Osteoblast (primary cell): ENCODE data around the gene SMIM29. TPM values are rescaled to one million over a fixed set of nuclear protein-coding genes. Genes with fewer than 3 reads are reported as not detected.

Source experiments
- DNase-seq: peaks from one replicate; pipeline ENCODE4 v3.0.0; 2011; ENCODE audit warnings: low spot score, mixed read lengths; ENCODE audit not compliant: insufficient read length; ENCODE audit errors: missing footprints
- H2AFZ ChIP-seq: 2 replicates; pipeline ENCODE4 v1.6.0; 2011; ENCODE audit warnings: mild to moderate bottlenecking, low read length
- H3K27ac ChIP-seq: 2 replicates; pipeline ENCODE4 v1.5.1; 2011; ENCODE audit warnings: mild to moderate bottlenecking, low read depth, low read length, moderate library complexity
- H3K27me3 ChIP-seq: 2 replicates; pipeline ENCODE4 v1.6.0; 2012; ENCODE audit warnings: mild to moderate bottlenecking, control low read depth, inconsistent platforms, low read length, moderate library complexity; ENCODE audit not compliant: insufficient read depth
- H3K36me3 ChIP-seq: 2 replicates; pipeline ENCODE4 v1.5.1; 2011; ENCODE audit warnings: mild to moderate bottlenecking, low read length, control low read depth, moderate library complexity; ENCODE audit not compliant: insufficient read depth
- H3K4me1 ChIP-seq: 2 replicates; pipeline ENCODE4 v1.5.1; 2011; ENCODE audit warnings: mild to moderate bottlenecking, low read length, control low read depth, moderate library complexity; ENCODE audit not compliant: insufficient read depth
- H3K4me2 ChIP-seq: 2 replicates; pipeline ENCODE4 v1.6.0; 2011; ENCODE audit warnings: mild to moderate bottlenecking, low read length; ENCODE audit not compliant: insufficient read depth
- H3K4me3 ChIP-seq: fragments of 200-600 bp; sonication (generic); 3 replicates; pipeline ENCODE4 v1.5.1; 2012; ENCODE audit warnings: mild to moderate bottlenecking, low read length, inconsistent platforms; ENCODE audit not compliant: insufficient read depth
- H3K79me2 ChIP-seq: 2 replicates; pipeline ENCODE4 v1.6.0; 2012; ENCODE audit warnings: mild to moderate bottlenecking, low read length, control low read depth, inconsistent platforms; ENCODE audit not compliant: insufficient read depth
- H3K9me3 ChIP-seq: 2 replicates; pipeline ENCODE4 v1.5.1; 2011; ENCODE audit warnings: low read depth, low read length, control low read depth
- H4K20me1 ChIP-seq: 2 replicates; pipeline ENCODE4 v1.6.0; 2012; ENCODE audit warnings: mild to moderate bottlenecking, low read length, control low read depth; ENCODE audit not compliant: insufficient read depth
- total RNA-seq: library from RNA; depleted of rRNA; stranded (reverse); fragments of >200 nt; gene quantifications from 2 replicates; pipeline ENCODE4 v1.2.3, GENCODE V29; 2012
- TF ChIP-seq, protein P1 (sequence below): IDR thresholded peaks from 2 replicates; pipeline ENCODE4 v1.5.1; 2011; ENCODE audit warnings: mild to moderate bottlenecking, low read depth, low read length, moderate library complexity; ENCODE audit errors: extremely low read depth

Gene SMIM29
- total RNA-seq, 1 donor, result 35.1 TPM

DNA sequence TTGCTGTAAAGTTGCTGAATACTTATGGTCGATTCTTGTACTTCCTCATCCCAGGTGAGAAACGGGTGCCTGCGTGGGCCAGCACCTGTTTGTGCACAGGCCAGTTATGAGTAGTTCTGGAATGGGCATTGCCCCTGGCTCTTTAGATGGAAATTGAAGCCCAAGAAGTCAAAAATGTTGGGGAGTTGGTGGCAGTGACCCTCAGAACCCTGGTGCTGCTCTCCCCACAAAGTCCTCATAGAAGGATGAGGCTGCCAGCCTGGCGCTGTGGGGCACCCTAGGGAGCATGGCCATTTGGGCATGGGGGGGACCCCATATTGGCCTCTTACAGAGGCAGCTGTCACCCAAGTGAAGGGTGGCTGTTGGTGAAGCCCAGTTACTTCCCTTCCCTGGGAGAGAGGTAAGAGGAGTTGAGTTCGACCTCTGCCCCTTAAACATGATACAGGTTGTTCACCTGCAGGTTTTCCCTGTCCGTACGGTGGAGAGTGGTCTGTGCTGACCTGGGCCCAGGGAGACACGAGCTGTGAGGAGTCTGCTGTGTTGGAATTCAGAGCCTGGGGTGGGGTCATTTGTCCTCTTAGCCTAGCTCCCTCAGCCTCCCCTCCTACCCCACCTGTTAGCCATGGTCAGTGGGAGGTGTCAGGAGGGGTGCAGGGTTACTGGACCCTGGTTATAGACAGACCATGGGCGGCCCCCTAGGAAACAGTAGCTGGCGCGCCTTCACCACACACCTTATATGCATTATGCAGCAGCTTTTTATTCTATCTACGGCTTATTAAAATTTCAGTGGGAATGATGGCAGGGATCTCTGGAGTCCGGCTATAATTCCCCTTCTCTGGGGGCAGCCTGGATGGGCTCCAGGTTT lies 7.2 kb downstream of the SMIM29 start:
- no peaks in the 10 kb centered on the region for H3K27me3 ChIP-seq
- H3K36me3 ChIP-seq, result peaks cover 34% of the 10 kb centered on the region
- H3K79me2 ChIP-seq, result peaks cover 37% of the 10 kb centered on the region
- no peak overlapping the region for H3K27ac ChIP-seq
- no peaks in the 10 kb centered on the region for H3K9me3 ChIP-seq
- TF ChIP-seq, protein P1, sequence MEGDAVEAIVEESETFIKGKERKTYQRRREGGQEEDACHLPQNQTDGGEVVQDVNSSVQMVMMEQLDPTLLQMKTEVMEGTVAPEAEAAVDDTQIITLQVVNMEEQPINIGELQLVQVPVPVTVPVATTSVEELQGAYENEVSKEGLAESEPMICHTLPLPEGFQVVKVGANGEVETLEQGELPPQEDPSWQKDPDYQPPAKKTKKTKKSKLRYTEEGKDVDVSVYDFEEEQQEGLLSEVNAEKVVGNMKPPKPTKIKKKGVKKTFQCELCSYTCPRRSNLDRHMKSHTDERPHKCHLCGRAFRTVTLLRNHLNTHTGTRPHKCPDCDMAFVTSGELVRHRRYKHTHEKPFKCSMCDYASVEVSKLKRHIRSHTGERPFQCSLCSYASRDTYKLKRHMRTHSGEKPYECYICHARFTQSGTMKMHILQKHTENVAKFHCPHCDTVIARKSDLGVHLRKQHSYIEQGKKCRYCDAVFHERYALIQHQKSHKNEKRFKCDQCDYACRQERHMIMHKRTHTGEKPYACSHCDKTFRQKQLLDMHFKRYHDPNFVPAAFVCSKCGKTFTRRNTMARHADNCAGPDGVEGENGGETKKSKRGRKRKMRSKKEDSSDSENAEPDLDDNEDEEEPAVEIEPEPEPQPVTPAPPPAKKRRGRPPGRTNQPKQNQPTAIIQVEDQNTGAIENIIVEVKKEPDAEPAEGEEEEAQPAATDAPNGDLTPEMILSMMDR, result no peak
- no peak overlapping the region for H3K4me2 ChIP-seq
- H3K4me3 ChIP-seq, result no peak overlapping the region
- peak; percentile 77 for DNase-seq
- H3K4me1 ChIP-seq, result peaks cover 57% of the 10 kb centered on the region
- H2AFZ ChIP-seq, result no peak overlapping the region
- peaks cover 10% of the 10 kb centered on the region for H4K20me1 ChIP-seq

DNA sequence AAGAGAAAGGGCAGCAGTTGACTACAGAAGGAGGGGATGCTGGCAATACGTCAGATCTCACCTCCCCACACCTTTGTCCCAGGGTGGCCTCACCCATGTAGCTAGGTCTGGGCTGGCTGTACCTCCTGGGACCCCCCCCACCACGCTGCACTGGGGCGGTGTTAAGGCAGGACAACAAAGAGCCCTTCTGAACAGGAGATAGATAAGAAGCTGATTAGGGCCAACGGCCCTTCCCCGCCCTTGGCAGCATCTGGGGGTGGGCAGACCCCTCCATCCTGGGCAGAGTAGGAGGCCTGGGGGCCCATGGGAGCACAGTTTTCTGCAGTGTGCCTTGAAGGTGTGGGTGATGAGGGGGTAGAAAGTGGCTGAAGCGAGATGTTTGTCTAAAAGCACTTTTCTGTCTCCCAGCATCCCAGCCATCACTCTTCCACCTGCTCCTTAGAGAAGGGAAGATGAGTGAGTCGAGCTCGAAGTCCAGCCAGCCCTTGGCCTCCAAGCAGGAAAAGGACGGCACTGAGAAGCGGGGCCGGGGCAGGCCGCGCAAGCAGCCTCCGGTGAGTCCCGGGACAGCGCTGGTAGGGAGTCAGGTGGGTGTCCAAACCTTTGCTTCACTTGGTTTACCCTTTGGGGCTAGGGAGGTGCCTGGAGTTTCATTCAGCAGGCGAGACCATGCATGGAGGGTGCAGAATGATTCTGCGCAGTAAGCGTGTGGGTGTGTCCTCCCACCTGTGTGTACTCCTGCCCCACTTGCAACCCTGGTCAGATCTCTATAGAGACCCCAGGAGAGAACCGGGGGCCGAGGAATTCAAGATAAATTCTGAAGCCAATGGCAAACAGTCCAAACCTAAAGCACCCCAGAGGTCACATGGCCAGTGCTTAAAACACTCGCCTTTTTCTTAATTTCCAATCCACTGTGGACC lies 8.2 kb downstream of the SMIM29 start:
- TF ChIP-seq, protein P1, result no peak
- Histone ChIP-seq H3K4me2 (peak overlapping the region; percentile 82), H3K9me3 (no peaks in the 10 kb centered on the region), H3K4me1 (peaks cover 57% of the 10 kb centered on the region), H3K79me2 (peaks cover 37% of the 10 kb centered on the region), H3K27me3 (no peaks in the 10 kb centered on the region), H4K20me1 (peaks cover 10% of the 10 kb centered on the region), H3K27ac (peak overlapping the region; percentile 37), H3K4me3 (no peak overlapping the region), H2AFZ (no peak overlapping the region), H3K36me3 (peaks cover 30% of the 10 kb centered on the region)
- DNase-seq, result peak; percentile 58

DNA sequence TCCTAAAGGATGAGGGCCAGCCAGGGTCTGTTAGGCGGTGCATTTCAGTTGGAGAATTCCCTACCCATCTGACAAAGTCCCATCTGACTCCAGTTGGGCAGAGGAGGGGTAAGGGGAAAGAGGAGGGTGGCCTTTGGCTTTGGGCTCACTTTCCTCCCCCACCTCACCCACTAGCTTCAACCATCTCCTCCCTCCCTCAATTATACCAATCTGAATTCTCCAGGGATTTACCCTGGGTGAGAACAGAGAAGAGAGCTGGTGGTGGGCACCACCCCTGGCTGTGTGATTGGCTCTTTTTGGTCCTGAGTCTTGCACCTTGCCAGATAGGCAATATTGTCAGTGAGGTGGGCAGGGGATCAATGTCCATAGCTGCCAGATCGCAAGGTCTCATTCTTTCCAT lies 8.9 kb downstream of the SMIM29 start:
- Histone ChIP-seq H3K4me1 (peaks cover 56% of the 10 kb centered on the region), H4K20me1 (peaks cover 10% of the 10 kb centered on the region), H3K9me3 (no peaks in the 10 kb centered on the region), H2AFZ (no peak overlapping the region), H3K79me2 (peaks cover 37% of the 10 kb centered on the region), H3K27me3 (no peaks in the 10 kb centered on the region), H3K36me3 (peaks cover 30% of the 10 kb centered on the region), H3K4me3 (no peak overlapping the region), H3K4me2 (peak overlapping the region; percentile 82), H3K27ac (peak overlapping the region; percentile 37)
- TF ChIP-seq, protein P1, result no peak
- DNase-seq, result peak; percentile 66

DNA sequence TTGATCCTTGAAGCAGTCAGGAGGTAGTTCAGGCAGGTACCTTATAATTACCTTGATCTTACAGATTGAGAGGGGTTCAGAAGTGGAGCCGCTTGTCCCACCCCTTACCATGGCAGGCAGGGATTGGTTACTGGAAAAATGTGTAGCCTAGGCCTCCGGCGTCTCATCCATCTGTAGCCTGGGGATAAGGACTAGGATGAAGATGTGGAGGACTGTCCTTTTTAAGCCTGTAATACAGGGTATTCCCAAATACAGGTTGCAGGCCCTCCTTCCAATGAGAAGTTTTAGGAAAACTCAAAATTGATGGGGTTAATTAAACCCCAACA lies 9.3 kb downstream of the SMIM29 start:
- peaks cover 30% of the 10 kb centered on the region for H3K36me3 ChIP-seq
- no peaks in the 10 kb centered on the region for H3K27me3 ChIP-seq
- H3K9me3 ChIP-seq, result no peaks in the 10 kb centered on the region
- H3K4me2 ChIP-seq, result peak overlapping the region; percentile 82
- H3K4me1 ChIP-seq, result peaks cover 53% of the 10 kb centered on the region
- H3K4me3 ChIP-seq, result peak overlapping the region; percentile 7
- no peak overlapping the region for H2AFZ ChIP-seq
- peaks cover 37% of the 10 kb centered on the region for H3K79me2 ChIP-seq
- H3K27ac ChIP-seq, result no peak overlapping the region
- H4K20me1 ChIP-seq, result peaks cover 10% of the 10 kb centered on the region
- DNase-seq, result no peak
- TF ChIP-seq, protein P1, result no peak
